Effector CD8-positive, alpha-beta T cell (primary cell): Measurements from ENCODE around the gene SUGP2.

Experiments used
- DNase-seq: peaks from one replicate; lab custom pipeline; 2025; lab: John Stamatoyannopoulos, UW
- total RNA-seq, 4 experiments: gene quantifications; one replicate each; lab custom pipeline; 2026; lab: John Stamatoyannopoulos, UW

SUGP2 gene
- 193 to 291 (median 240) reads per million in 4 experiments for total RNA-seq

DNA sequence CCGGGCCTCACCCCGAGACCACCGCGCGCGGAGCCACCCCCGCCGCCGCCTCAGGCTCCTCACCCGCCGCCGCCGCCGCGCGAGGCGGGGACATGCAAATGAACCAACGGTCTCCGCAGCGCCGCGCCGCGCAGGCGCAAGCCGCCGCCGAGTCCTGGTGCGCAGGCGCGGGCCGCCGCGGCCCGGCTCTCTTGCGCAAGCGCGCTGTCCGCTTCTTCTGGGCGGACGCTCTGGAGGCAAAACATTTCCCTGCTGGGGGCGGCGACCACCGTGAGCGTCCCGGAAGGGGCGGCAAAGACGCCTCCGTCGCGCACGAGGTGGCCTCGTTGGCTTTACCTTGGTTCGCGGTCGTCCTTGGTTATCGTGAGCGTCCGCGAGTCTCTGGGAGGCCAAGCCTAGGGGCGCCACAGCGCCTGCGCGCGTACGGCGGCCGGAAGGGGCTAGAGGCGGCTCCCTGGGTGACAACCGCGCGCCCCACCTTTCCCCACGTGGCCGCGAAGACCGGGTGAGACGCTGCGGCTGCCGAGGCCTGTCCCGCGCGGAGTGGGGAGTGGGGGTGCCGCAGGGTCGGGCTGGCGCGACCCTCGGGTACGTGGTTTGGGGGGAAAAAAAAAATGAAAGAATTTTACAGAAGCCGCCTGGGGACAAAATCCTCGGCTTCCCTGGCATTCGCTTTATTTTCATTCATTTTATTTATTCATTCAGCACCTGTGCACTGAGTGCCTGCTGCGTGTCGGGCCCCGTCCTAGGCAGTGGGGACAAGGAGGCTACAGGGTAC is at the start of gene SUGP2, which contains the start of gene ARMC6:
TSS of gene SUGP2 (minus strand) at position 92 of the 778 bp plus-strand sequence. CDS start 2,446 bp downstream, outside the sequence.
TSS of gene ARMC6 (plus strand) at position 178 of the 778 bp plus-strand sequence. CDS start 607 bp downstream, outside the sequence.
- DNase-seq, result peak; percentile 91

GRCh38 chr19:19081642-19082151 is 48.4 kb upstream of the SUGP2 start:
- no peak for DNase-seq

- no peak for DNase-seq
Observed at GRCh38 chr19:19079571-19079970, 46.3 kb upstream of the SUGP2 start.

GRCh38 chr19:19078801-19079200 is 45.5 kb upstream of the SUGP2 start:
- no peak for DNase-seq

DNA sequence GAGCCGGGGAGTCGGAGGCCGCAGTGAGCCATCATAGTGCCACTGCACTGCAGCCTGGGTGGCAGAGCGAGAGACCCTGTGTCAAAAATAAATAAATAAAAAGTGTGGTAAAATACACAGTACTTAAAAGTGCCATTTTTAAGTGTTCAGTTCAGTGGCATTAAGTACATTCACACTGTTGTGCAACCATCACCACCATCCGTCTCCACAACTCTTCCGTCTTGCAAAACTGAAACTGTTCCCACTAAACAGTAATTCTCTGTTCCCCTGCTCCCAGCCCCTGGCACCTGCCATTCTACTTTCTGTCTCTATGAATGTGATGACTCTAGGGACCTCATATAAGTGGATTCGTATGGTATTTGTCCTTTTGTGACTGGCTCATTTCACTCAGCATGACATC is 43.8 kb upstream of the SUGP2 start:
- DNase-seq, result no peak

GRCh38 chr19:19076476-19076875 is 43.2 kb upstream of the SUGP2 start:
- no peak for DNase-seq

GRCh38 chr19:19075126-19075525 is 41.8 kb upstream of the SUGP2 start:
- no peak for DNase-seq

- no peak for DNase-seq
Observed at GRCh38 chr19:19074196-19074882, 41.0 kb upstream of the SUGP2 start.

- no peak for DNase-seq
Observed at GRCh38 chr19:19071897-19072296, 38.6 kb upstream of the SUGP2 start.

DNA sequence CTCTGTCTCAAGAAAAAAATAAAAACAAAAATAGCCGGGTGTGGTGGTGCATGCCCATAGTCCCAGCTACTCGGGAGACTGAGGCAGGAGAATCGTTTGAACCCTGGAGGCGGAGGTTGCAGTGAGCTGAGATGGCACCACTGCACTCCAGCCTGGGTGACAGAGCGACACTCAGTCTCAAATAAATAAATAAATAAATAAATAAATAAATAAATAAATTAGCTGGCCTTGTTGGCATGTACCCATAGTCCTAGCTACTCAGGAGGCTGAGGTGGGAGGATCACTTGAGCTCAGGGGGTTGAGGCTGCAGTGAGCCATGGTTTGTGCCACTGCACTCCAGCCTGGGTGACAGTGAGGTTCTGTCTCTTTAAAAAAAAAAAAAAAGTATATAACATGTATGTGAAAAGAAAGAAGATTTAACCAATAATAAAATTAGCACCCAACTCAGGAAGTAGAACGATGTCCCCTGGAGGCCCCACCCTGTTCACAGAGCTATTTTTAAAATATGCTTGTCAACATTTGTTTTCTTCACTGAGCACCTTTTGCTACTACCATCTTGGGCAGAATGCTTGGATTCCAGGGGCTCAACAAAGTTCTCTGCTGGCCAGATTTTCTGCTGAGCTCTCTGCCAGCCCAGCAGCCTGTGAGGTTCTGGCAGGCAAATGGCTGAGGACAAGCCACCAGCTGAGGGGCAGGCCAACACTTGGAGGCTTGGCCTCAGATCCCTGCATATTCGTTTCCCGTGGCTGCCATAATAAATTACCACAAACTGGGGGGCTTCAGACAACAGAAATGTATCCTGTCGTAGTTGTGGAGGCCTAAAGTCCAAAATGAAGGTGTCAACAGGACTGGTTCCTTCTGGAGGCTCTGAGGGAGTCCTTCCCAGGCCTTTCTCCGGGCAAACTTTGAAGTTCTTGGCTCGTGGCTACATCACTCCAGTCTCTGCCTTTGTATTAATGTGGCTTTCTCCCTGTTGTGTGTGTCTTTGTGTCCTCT is 35.6 kb upstream of the SUGP2 start:
- no peak for DNase-seq

GRCh38 chr19:19067276-19068072 is 34.2 kb upstream of the SUGP2 start:
- no peak for DNase-seq

DNA sequence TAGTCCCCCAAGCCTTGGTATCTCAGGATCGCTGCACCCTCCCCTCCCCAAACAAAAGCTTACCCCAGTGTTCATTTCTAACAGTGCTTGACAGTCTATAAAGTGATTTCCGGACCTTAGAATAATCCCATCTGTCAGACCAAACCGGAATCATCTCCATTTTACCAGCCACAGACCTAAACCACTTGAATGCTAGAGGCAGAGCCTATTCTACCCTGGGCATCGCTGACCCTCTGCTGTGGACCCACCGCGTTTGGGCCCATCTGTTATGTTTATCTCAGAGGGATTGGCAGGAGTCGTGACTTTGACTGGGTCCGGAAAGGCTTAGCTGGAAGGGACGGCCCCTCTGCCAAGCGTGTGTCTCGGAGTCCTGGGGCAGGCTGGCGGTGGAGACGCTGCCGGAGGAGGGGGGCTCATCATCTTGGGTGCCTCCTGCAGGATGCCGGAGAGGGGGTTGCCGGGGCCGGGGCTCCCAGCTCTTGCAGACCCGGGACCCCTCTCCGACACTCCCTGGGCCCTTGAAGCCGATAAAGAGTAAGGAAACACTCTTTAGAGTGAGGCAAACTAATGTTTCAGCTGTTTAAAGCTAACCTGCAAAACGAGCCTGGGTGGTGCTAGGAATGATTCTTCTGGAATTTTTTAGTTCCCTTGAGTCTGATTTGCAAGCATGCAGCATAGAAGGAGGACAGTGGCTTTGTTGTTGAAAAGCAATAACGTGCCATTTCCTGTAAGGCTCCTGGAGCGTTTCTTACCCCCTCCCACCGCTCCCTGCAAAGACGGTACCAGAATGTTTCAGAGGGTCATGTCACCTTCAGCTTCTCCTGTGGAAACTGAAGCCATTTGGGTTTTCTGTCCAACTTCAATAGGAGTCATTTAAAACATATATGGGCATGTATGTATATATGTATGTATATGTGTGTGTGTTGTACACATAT is 31.8 kb upstream of the SUGP2 start:
- DNase-seq, result peak; percentile 5

DNA sequence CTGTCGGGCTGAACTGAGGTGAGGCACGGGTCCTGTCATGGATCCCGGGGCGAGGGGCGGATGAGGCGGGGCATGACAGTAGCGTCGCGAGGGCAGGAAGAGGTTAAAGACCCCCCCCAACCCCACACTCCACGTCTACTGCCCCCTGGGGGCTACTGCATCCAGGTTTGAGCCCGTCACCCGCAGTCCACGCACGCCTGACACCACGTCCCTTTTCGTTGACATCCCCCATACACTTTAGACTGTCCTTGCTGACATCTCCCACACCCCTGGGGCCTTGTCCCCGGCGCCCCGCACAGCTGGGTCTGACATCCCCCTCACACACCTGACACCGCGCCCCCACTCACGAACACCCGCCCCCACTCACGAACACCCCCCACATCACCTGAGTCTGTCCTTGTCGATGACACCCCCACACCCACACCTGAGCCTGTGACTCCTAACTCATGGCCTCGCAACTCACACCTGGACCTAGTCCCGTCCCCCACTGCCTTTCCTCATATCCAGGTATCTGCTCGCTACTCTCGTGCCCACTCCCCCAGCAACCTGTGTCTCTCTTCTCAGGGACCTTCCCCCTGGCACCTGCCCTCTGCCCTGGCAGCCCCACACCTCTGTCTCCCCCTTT is 30.9 kb upstream of the SUGP2 start:
- DNase-seq, result peak; percentile 83

DNA sequence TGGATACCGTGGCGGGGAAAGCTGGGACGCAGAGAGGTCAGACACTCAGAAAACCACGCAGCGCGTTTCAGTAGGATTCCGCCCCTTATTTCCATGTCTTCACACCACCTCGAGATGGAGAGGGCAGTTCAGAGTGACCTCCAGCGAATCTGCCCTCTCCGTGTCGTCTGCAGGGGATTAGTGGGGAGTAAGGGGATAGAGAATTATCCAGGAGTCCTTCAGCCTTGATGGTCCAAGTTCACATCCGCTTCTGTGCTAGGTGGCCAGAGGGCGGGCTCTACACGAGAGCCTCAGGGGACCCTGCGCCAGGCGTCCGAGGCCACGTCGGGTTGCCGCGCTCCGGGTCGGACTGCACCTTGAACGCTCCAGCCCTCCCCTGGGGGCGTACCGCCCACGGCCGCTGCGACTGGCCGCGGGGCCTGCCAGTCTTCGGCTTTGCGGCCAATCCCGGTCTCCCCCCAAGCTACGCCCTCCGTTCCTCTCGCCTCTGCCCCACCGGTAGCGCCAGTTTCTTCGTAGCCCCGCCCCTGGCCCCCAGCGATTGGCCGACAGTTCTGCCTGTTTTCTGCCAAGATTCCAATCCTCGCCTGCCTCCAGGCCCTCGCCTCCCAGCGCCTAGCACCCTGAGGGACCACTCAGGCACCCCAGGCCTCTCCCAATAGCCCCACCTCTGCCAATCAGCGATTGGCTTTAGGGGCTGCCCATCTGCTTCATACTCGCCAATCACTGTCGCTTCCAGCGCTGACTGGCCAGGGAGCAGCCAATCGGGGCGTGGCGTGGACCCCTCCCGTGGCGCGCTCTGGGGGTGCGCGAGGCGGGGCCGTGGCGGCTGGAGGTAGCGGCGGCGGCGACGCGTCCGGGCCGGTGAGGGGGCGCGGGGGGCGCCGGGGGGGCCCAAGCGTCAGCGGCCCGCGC is 30.1 kb upstream of the SUGP2 start, which contains the start of gene SLC25A42:
TSS of gene SLC25A42 (plus strand) at position 812 of the 915 bp plus-strand sequence. CDS start 32,131 bp downstream, outside the sequence.
- peak; percentile 99 for DNase-seq

DNA sequence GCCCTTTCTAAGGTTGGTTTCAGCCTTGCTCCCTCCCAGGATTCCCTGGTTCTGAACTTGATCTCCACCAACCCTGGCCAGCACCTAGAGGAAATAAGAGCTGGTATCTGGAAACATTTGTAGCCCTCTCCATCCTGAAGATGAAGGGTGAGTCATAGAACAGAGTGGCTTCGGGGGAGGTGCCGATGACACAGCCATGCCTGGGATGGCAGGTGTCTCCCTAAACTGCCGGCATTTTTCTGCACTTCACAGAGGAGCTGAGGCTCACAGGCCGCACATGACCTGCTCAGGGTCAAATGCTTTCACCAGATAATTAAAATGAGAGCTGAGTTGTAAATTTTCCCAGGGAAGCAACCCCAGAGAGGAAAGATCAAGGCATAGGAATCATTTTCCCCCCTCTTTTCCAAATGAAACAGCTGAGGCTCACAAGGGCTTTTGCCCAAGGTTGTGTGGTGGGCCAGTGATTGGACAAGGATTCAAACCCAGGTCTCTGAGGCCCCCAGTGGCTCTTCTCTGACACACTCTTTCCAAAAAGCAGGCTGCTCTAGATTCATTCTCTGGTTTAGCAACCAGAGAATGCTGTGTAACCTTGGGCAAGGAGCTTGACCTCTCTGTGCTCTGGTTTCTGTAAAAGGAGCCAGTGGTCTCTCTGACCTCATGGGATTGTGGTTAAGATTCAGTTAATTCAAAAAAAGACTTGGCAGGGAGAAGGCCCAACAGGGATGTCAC is 29.3 kb upstream of the SUGP2 start:
- no peak for DNase-seq

DNA sequence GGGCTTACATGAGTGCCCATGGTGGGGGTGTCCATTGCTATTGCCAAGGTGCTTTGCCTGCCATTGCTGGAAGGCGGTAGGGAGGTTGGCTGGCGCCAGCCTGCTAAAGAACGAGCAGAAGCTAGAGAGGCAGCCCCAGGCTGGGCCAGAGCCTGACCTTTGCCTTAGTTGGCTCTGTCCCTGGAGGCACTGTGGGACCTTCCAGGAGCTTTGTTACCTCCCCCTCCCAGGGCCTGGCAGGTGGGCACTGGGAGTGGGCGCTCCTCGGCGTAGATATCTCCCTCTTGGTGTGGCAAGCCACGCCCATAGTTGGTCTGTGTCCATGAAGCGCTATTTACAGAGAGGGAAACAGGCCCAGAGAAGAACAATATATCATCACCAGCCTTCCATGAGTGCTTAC is 28.2 kb upstream of the SUGP2 start:
- DNase-seq, result no peak
